GM18505 (cell line): Measurements from ENCODE around the gene ABCA1.
"Not testable (repeated sequence)": the region's sequence is repeated elsewhere in the genome, so short reads cannot be mapped to it uniquely, and the experiment has no call there.

Source experiments
- ATAC-seq: cut with Tn5 transposase; IDR thresholded peaks from one replicate; pipeline ENCODE4 v1.9.1; 2021; ENCODE audit not compliant: unreplicated experiment
- POLR2A ChIP-seq: IDR thresholded peaks from 4 replicates; pipeline ENCODE4 v1.6.1; 2011; ENCODE audit warnings: borderline replicate concordance; ENCODE audit not compliant: insufficient read depth, insufficient read length; ENCODE audit errors: extremely low read depth

Gene ABCA1, protein sequence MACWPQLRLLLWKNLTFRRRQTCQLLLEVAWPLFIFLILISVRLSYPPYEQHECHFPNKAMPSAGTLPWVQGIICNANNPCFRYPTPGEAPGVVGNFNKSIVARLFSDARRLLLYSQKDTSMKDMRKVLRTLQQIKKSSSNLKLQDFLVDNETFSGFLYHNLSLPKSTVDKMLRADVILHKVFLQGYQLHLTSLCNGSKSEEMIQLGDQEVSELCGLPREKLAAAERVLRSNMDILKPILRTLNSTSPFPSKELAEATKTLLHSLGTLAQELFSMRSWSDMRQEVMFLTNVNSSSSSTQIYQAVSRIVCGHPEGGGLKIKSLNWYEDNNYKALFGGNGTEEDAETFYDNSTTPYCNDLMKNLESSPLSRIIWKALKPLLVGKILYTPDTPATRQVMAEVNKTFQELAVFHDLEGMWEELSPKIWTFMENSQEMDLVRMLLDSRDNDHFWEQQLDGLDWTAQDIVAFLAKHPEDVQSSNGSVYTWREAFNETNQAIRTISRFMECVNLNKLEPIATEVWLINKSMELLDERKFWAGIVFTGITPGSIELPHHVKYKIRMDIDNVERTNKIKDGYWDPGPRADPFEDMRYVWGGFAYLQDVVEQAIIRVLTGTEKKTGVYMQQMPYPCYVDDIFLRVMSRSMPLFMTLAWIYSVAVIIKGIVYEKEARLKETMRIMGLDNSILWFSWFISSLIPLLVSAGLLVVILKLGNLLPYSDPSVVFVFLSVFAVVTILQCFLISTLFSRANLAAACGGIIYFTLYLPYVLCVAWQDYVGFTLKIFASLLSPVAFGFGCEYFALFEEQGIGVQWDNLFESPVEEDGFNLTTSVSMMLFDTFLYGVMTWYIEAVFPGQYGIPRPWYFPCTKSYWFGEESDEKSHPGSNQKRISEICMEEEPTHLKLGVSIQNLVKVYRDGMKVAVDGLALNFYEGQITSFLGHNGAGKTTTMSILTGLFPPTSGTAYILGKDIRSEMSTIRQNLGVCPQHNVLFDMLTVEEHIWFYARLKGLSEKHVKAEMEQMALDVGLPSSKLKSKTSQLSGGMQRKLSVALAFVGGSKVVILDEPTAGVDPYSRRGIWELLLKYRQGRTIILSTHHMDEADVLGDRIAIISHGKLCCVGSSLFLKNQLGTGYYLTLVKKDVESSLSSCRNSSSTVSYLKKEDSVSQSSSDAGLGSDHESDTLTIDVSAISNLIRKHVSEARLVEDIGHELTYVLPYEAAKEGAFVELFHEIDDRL (N-terminal part only)

GRCh38 chr9:104927912-104928740 is at the start of gene ABCA1:
ABCA1 (minus strand) TSS chr9:104928155; CDS start chr9:104903679, 24,476 bp downstream.
- TF ChIP-seq POLR2A, result no peak
- no peak for ATAC-seq

DNA sequence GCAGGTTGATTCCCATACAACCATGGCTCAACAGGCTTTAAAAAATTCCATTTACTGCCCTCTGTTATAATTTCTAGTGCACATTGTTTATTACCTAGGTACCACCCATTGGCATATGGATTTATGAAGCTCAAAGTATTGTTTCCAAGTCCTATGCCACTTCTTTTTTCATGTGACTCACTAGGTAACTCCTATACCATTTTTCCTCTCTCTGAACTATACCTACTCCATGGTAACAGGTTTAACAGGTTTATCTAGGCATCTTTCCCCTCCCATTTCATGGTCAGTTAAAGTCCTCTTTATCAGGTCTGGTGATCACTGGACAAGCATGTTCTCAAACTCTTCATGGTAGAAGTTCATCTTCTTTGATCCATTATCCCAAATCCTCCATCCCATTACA is 49.6 kb upstream of the ABCA1 start:
- no peak for TF ChIP-seq POLR2A
- ATAC-seq, result no peak

DNA sequence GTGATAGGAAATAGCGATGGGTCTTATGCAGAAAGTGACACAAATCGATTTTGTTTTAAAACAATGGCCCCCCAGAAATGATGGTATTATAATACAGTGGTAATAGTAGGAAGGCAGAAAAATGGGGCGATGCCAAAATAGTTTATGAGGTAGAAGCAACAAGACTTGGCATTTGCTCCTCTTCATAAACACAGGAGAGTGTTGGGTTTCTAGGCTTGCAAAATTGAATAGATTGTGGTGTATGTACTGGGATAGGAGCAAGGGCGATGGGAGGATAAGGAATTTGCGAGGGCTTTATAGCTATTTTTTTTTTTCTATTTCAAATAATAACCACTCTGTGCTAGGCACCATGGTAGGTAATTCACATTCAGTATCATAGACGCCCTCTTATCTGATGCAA is 49.2 kb upstream of the ABCA1 start:
- TF ChIP-seq POLR2A, result no peak
- ATAC-seq, result no peak

- ATAC-seq, result not testable (repeated sequence)
These were observed 48.1 kb upstream of the ABCA1 start for GRCh38 chr9:104975966-104976595.

GRCh38 chr9:104974053-104974962 is 46.4 kb upstream of the ABCA1 start:
- no peak for ATAC-seq
- TF ChIP-seq POLR2A, result no peak

- no peak for TF ChIP-seq POLR2A
- no peak for ATAC-seq
These were observed 44.4 kb upstream of the ABCA1 start for GRCh38 chr9:104972242-104972866.

DNA sequence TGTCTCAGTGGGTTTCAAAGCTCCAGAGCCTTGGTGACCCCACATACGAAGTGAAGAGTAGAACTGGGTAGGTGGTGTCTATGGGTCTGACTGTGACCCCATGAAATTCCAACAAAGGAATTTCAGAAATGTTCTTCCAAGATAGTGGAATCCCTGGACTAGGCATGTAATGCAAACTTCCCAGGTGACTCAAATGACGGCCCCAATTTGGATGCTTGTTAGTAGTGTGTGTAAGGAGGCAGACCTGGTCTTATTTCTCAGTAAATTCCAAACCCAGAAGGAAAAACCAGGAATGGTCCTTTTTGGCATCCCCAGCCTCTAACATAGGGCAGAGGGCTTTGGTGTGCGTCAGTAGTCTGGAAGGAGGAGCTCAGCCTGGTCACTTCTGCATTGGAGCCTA is 43.6 kb upstream of the ABCA1 start:
- no peak for ATAC-seq
- no peak for TF ChIP-seq POLR2A

DNA sequence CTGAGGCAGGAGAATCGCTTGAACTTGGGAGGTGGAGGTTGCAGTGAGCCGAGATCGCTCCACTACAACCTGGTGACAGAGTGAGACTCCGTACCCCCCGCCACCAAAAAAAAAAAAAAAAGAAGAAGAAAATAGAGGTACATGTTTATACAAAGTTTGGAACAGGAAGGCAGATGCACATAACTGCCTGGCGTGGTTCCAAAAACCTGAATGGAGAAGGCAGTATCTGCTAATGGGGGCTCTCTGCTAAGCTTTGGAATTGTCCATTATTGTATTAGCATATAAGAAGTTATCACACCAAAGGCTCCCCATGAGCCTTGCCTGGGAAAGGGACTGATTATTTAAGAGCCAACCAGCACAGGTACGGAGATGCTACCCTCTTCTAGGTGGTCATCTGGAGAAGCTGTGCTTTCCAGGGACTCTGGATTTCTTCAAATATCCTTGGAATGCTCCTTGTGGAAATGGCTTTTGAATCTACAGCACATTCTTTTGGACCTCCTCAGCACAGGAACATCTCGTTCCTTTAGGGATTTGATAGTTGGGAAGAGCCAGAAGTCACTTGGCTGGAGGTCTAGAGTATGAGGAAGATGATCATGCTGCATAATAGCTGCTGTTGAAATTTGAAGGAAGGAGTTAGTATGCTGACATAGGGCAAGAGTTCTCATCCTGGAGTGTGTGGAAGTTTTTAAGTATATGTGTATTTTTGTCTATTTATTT is 42.5 kb upstream of the ABCA1 start:
- no peak for TF ChIP-seq POLR2A
- no peak for ATAC-seq

DNA sequence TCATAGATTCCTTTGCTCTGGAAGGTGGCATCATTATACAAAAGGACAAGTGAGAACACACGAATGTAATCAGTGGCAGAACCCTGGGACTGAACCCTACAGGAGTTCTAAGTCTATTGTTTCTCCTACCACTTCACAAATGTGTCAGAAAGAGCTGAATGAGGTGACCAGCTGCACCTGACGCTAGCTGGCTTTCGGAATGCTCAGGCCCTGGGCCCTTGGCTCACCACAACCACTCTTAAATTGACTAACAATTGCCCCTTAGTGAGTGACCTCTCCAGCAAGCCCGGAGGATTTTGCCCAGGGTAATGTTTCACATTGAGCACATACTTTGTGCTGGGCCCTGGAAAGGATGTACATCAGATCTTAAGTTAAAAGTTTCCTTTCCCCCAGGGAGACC is 41.2 kb upstream of the ABCA1 start:
- TF ChIP-seq POLR2A, result no peak
- no peak for ATAC-seq
